ENCODE data around the gene ZNF385B. TPM values are rescaled to one million over a fixed set of nuclear protein-coding genes. Genes with fewer than 3 reads are reported as not detected.

The ZNF385B gene
- total RNA-seq, 3 donors from 2014 or later, result 3.4 to 8.8 (median 4.5) TPM

- H3K27ac ChIP-seq, result no peak overlapping the region
- H3K36me3 ChIP-seq, result no peaks in the 10 kb centered on the region
- intact Hi-C loops (cut with DNase I; ENCODE audit: low total_unique reads), result loop anchor here (10.0 kb wide), 1 partner anchor 326 kb away; no protein-coding TSS in a partner anchor
- DNase-seq (ENCODE audit: low spot score in 2 of 2), result no peak
- H3K27me3 ChIP-seq, result no peaks in the 10 kb centered on the region
- no peaks in the 10 kb centered on the region for H3K9me3 ChIP-seq
- H3K4me3 ChIP-seq, result peak overlapping the region in 2 of 3 donors; percentile 1 to 38
- no peaks in the 10 kb centered on the region for H3K4me1 ChIP-seq
- TF ChIP-seq POLR2AphosphoS5 (IDR thresholded peaks at IDR 0.05) (no peak), CTCF (IDR thresholded peaks at IDR 0.05) (no peak), POLR2A (IDR thresholded peaks at IDR 0.05) (no peak)
Observed at GRCh38 chr2:179429060-179429471, 432.3 kb downstream of the ZNF385B start.

GRCh38 chr2:179428649-179429048 is 432.8 kb downstream of the ZNF385B start:
- peak overlapping the region in 2 of 3 donors; percentile 1 to 38 for H3K4me3 ChIP-seq
- H3K27me3 ChIP-seq, result no peaks in the 10 kb centered on the region
- no peak for TF ChIP-seq POLR2AphosphoS5 (IDR thresholded peaks at IDR 0.05)
- TF ChIP-seq POLR2A (IDR thresholded peaks at IDR 0.05), result no peak
- no peak for TF ChIP-seq CTCF (IDR thresholded peaks at IDR 0.05)
- intact Hi-C loops (cut with DNase I; ENCODE audit: low total_unique reads), result loop anchor here (10.0 kb wide), 1 partner anchor 326 kb away; no protein-coding TSS in a partner anchor
- no peak overlapping the region for H3K27ac ChIP-seq
- no peaks in the 10 kb centered on the region for H3K9me3 ChIP-seq
- H3K36me3 ChIP-seq, result no peaks in the 10 kb centered on the region
- no peak for DNase-seq (ENCODE audit: low spot score in 2 of 2)
- H3K4me1 ChIP-seq, result no peaks in the 10 kb centered on the region

GRCh38 chr2:179427065-179427464 is 434.3 kb downstream of the ZNF385B start:
- H3K9me3 ChIP-seq, result no peaks in the 10 kb centered on the region
- TF ChIP-seq POLR2AphosphoS5 (IDR thresholded peaks at IDR 0.05) (no peak), POLR2A (IDR thresholded peaks at IDR 0.05) (no peak), CTCF (IDR thresholded peaks at IDR 0.05) (no peak)
- no peaks in the 10 kb centered on the region for H3K4me1 ChIP-seq
- H3K36me3 ChIP-seq, result no peaks in the 10 kb centered on the region
- no peak for DNase-seq (ENCODE audit: low spot score in 2 of 2)
- no peak overlapping the region for H3K4me3 ChIP-seq
- H3K27me3 ChIP-seq, result no peaks in the 10 kb centered on the region
- H3K27ac ChIP-seq, result no peak overlapping the region
- intact Hi-C loops (cut with DNase I; ENCODE audit: low total_unique reads), result loop anchor here (10.0 kb wide), 1 partner anchor 328 kb away; no protein-coding TSS in a partner anchor

DNA sequence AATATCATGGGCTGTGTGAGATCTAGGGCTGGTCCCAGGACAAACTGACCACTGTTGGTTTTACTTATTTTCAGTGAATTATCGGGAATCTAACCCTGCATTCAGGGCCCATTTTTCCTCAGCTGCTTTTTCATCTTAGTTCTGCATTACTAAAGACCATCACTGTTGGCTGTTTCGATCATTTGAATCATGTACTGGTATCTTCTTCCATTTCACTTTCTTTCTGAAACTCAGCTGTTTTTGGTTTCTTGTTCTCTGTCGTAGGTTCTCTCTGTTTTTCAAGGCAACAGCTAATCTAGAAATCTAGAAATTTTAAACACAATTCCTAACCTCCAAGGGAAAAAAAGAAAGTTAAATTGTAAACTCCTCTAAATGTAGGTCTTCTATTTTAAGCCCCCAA is 436.8 kb downstream of the ZNF385B start:
- H3K4me1 ChIP-seq, result no peaks in the 10 kb centered on the region
- H3K9me3 ChIP-seq, result no peaks in the 10 kb centered on the region
- H3K27me3 ChIP-seq, result no peaks in the 10 kb centered on the region
- intact Hi-C loops (cut with DNase I; ENCODE audit: low total_unique reads), result loop anchor here (10.0 kb wide), 1 partner anchor 330 kb away; no protein-coding TSS in a partner anchor
- no peak overlapping the region for H3K4me3 ChIP-seq
- TF ChIP-seq POLR2AphosphoS5 (IDR thresholded peaks at IDR 0.05) (no peak), CTCF (IDR thresholded peaks at IDR 0.05) (no peak), POLR2A (IDR thresholded peaks at IDR 0.05) (no peak)
- DNase-seq (ENCODE audit: low spot score in 2 of 2), result no peak
- H3K36me3 ChIP-seq, result no peaks in the 10 kb centered on the region
- H3K27ac ChIP-seq, result no peak overlapping the region

DNA sequence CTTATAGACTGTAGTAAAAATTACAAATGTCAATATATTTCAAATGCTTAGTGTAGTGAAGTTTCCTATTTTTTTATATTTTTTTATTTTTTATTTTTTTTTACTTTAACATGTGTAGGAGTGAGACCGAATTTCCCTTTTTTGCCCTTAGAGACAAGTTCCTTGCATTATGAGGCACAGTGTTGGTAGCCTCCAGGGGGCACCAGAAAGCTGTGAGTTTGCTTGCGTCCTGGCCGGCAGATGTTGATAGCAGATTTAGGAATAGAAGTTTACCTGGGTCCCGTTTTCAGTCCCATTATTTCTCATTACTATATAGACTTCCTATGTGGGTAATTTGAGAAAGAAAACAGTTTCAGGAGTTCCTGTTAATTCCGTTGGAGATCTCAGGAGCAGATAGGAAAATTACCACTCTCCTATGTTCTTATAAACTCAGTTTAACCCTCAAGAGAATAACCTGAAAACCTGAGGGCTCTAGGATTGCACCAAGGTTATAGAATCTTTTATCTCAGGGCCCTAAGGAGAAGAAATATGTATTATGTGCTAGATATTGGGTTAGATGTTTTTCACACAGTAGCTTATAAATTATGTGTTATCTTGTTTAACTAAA is 439.3 kb downstream of the ZNF385B start:
- intact Hi-C loops (cut with DNase I; ENCODE audit: low total_unique reads), result loop anchor here (10.0 kb wide), 1 partner anchor 333 kb away; no protein-coding TSS in a partner anchor
- H3K4me3 ChIP-seq, result no peak overlapping the region
- no peaks in the 10 kb centered on the region for H3K4me1 ChIP-seq
- no peak for TF ChIP-seq POLR2AphosphoS5 (IDR thresholded peaks at IDR 0.05)
- TF ChIP-seq CTCF (IDR thresholded peaks at IDR 0.05), result peak; percentile 24 to 67 (median 55)
- peak; percentile 44 to 68 for DNase-seq (ENCODE audit: low spot score in 2 of 2)
- no peak overlapping the region for H3K27ac ChIP-seq
- no peaks in the 10 kb centered on the region for H3K9me3 ChIP-seq
- no peaks in the 10 kb centered on the region for H3K27me3 ChIP-seq
- no peaks in the 10 kb centered on the region for H3K36me3 ChIP-seq
